Measurements from ENCODE around the gene MRM1.

GRCh38 chr17:36599546-36600250, 1.7 kb upstream of the MRM1 start:
- TF ChIP-seq CTCF (conservative IDR thresholded peaks at IDR 0.05 in 1 of 2, IDR thresholded peaks at IDR 0.05 in 1 of 2; ENCODE audit: extremely low read depth in 1 of 2, insufficient read depth in 1 of 2, low read depth in 1 of 2, low read length in 2 of 2): no peak
- TF ChIP-seq EZH2 (IDR thresholded peaks at IDR 0.05; ENCODE audit: borderline replicate concordance, low read length): no peak

Data from mammary epithelial cell (primary cell).